Keratinocyte (primary cell): ENCODE results near the gene SLX4IP. TPM values are rescaled to one million over a fixed set of nuclear protein-coding genes. Genes with fewer than 3 reads are reported as not detected.

Experiments
- DNase-seq: peaks from one replicate; pipeline ENCODE4 v3.0.0-alpha.2; 2011; ENCODE audit warnings: low read depth, missing footprints, low spot score
- FAIRE-seq: peaks from 2 replicates; lab custom pipeline; 2011; peaks lifted over from hg19 to GRCh38; lab: Jason Lieb, UNC
- H2AFZ ChIP-seq: 2 replicates; pipeline ENCODE4 v1.6.0; 2012; ENCODE audit warnings: low read length, control low read depth, inconsistent platforms; ENCODE audit not compliant: control insufficient read depth
- H3K27ac ChIP-seq: 2 replicates; pipeline ENCODE4 v1.5.1; 2011; ENCODE audit warnings: low read length; ENCODE audit not compliant: control insufficient read depth, insufficient read depth
- H3K27me3 ChIP-seq: 3 replicates; pipeline ENCODE4 v1.6.0; 2011; ENCODE audit warnings: low read length; ENCODE audit not compliant: control insufficient read depth, insufficient read depth; ENCODE audit errors: extremely low read depth
- H3K36me3 ChIP-seq, 2 experiments: 2 replicates in 1 of 2; 3 replicates in 1 of 2; pipeline ENCODE4 v1.5.1; 2011; ENCODE audit warnings: low read length in 2 of 2, mild to moderate bottlenecking in 1 of 2; ENCODE audit not compliant: control insufficient read depth in 2 of 2, insufficient read depth in 2 of 2; ENCODE audit errors: extremely low read depth in 1 of 2
- H3K4me1 ChIP-seq: 3 replicates; pipeline ENCODE4 v1.5.1; 2011; ENCODE audit warnings: low read length; ENCODE audit not compliant: control insufficient read depth, insufficient read depth; ENCODE audit errors: extremely low read depth
- H3K4me2 ChIP-seq: 3 replicates; pipeline ENCODE4 v1.6.0; 2011; ENCODE audit warnings: low read depth, low read length; ENCODE audit not compliant: control insufficient read depth, insufficient read depth; ENCODE audit errors: extremely low read depth
- H3K4me3 ChIP-seq, 3 experiments: fragments of 200-600 bp in 1 of 3; sonication (generic) in 1 of 3; 2 replicates in 2 of 3; 3 replicates in 1 of 3; pipeline ENCODE4 v1.5.1; 2011 to 2016; ENCODE audit warnings: low read length in 3 of 3, mild to moderate bottlenecking in 3 of 3, control low read depth in 2 of 3, inconsistent platforms in 1 of 3, low read depth in 1 of 3, mixed read lengths in 1 of 3, mixed run types in 1 of 3, moderate library complexity in 1 of 3; ENCODE audit not compliant: control insufficient read depth in 2 of 3, insufficient read depth in 2 of 3; ENCODE audit errors: extremely low read depth in 1 of 3
- H3K79me2 ChIP-seq: 2 replicates; pipeline ENCODE4 v1.6.0; 2012; ENCODE audit warnings: low read length; ENCODE audit not compliant: control insufficient read depth, insufficient read depth
- H3K9ac ChIP-seq: 3 replicates; pipeline ENCODE4 v1.6.0; 2011; ENCODE audit warnings: low read length; ENCODE audit not compliant: control insufficient read depth, insufficient read depth; ENCODE audit errors: extremely low read depth
- H3K9me1 ChIP-seq: 3 replicates; pipeline ENCODE4 v1.6.0; 2011; ENCODE audit warnings: low read length; ENCODE audit not compliant: control insufficient read depth, insufficient read depth; ENCODE audit errors: extremely low read depth
- H3K9me3 ChIP-seq: 2 replicates; pipeline ENCODE4 v1.5.1; 2012; ENCODE audit warnings: low read depth, low read length; ENCODE audit not compliant: control insufficient read depth
- H4K20me1 ChIP-seq: 3 replicates; pipeline ENCODE4 v1.6.0; 2011; ENCODE audit warnings: low read length; ENCODE audit not compliant: control insufficient read depth, insufficient read depth; ENCODE audit errors: extremely low read depth
- CTCF ChIP-seq, 3 experiments: IDR thresholded peaks in 1 of 3; conservative IDR thresholded peaks in 1 of 3; optimal IDR thresholded peaks in 1 of 3; 2 replicates in 2 of 3; 3 replicates in 1 of 3; pipeline versions ENCODE3 to v1.5.1; 2011; ENCODE audit warnings: low read length in 3 of 3, mild to moderate bottlenecking in 3 of 3, moderate library complexity in 2 of 3, control low read depth in 1 of 3, inconsistent platforms in 1 of 3; ENCODE audit not compliant: insufficient read depth in 2 of 3; ENCODE audit errors: extremely low read depth in 1 of 3
- EZH2 ChIP-seq: IDR thresholded peaks from one replicate; pipeline ENCODE4 v1.6.1; 2012; ENCODE audit warnings: inconsistent platforms, mild to moderate bottlenecking, low read length, moderate library complexity
- dilution Hi-C: fragments of 300-500 bp; cut with MboI; formaldehyde crosslinking; loops from one replicate; pipeline ENCODE4 v1.7.0; 2020; ENCODE audit warnings: low sequenced_read_pairs; ENCODE audit not compliant: extremely low pct_ligation_motif_present
- polyA plus RNA-seq, 5 experiments: library from polyadenylated mRNA; depleted of rRNA in 3 of 5; stranded (reverse) in 3 of 5; stranded (forward) in 1 of 5; unstranded in 1 of 5; fragments of >200 nt; gene quantifications; 1 replicate in 1 of 5; 2 replicates in 3 of 5; 3 replicates in 1 of 5; pipeline versions ENCODE4 v1.2.1 to v1.2.3, GENCODE V29; 2011 to 2012; ENCODE audit warnings: missing spikeins in 2 of 5, low read depth in 1 of 5, low replicate concordance in 1 of 5

The SLX4IP gene
- polyA plus RNA-seq, 1 donor (not counting 4 experiments of a cell fraction or from before 2014, with no cell fraction given): 3.0 TPM

DNA sequence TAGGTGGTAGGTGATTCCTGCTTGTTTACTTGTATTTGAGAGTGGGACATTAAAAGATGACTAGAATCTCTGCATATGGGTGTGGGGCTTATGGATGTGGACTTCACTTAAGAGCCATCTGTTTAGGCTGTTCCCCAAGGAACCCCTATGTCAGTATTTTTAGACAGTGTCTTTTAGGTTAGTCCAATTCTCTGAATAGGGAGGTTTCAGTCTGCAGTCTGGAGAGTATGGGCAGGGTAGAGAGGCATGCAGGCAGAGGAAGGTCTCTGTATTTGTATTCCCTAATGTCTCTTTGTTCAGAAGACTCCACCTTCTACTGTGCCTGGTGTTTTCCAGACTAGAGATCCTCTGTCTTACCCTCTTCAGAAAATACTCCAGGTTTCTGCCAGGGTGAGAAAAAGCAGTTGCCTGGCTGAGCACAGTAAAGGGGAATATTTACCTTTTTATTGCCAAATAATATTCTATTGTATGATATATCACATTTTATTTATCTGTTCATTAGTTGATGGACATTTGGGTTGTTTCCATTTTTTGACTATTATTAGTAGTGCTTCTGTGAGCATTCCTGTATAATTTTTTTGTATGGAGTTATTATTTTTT lies 19.1 kb downstream of the SLX4IP start:
- H3K9me1 ChIP-seq: no peaks in the 10 kb centered on the region
- no peaks in the 10 kb centered on the region for H4K20me1 ChIP-seq
- no peak overlapping the region for H3K27ac ChIP-seq
- no peaks in the 10 kb centered on the region for H3K36me3 ChIP-seq
- dilution Hi-C loops: no loop called here
- H3K79me2 ChIP-seq: peaks cover 19% of the 10 kb centered on the region
- H3K4me2 ChIP-seq: no peak overlapping the region
- H3K4me3 ChIP-seq: no peak overlapping the region
- TF ChIP-seq CTCF (optimal IDR thresholded peaks at IDR 0.05 in 1 of 3, IDR thresholded peaks at IDR 0.05 in 1 of 3, conservative IDR thresholded peaks at IDR 0.05 in 1 of 3; ENCODE audit: extremely low read depth in 1 of 3, insufficient read depth in 2 of 3, low read length in 3 of 3) (no peak), EZH2 (no peak)
- no peaks in the 10 kb centered on the region for H3K27me3 ChIP-seq
- no peak overlapping the region for H2AFZ ChIP-seq
- DNase-seq (no peak), FAIRE-seq (no peak)
- peaks cover 2% of the 10 kb centered on the region for H3K4me1 ChIP-seq
- no peak overlapping the region for H3K9ac ChIP-seq
- H3K9me3 ChIP-seq: peaks cover 3% of the 10 kb centered on the region

DNA sequence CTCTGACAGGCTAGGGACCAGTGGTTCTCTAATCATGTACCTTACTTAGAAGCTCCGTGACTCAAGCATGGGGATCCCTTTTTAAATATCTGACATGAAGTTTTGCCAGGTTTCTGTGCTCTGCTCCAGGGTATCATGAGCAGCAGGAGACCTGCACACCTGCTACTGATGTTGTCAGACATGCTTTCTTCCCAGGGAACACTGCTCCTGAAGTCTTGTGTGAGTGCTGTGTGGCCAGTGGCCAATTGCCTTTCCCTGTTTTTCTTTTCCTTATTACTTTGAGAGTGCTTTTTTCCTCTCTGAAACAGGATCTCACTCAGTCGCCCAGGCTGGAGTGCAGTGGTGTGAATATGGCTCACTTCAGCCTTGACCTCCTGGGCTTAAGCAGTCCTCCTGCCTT lies 26.4 kb downstream of the SLX4IP start:
- H4K20me1 ChIP-seq: no peaks in the 10 kb centered on the region
- no peak overlapping the region for H3K27ac ChIP-seq

More for the DNA sequence above, 26.4 kb downstream of the SLX4IP start:
- peaks cover 14% of the 10 kb centered on the region for H3K79me2 ChIP-seq
- no peaks in the 10 kb centered on the region for H3K9me1 ChIP-seq
- no peak overlapping the region for H3K9ac ChIP-seq
- no peaks in the 10 kb centered on the region for H3K36me3 ChIP-seq
- TF ChIP-seq CTCF (optimal IDR thresholded peaks at IDR 0.05 in 1 of 3, IDR thresholded peaks at IDR 0.05 in 1 of 3, conservative IDR thresholded peaks at IDR 0.05 in 1 of 3; ENCODE audit: extremely low read depth in 1 of 3, insufficient read depth in 2 of 3, low read length in 3 of 3) (no peak), EZH2 (no peak)
- H3K27me3 ChIP-seq: no peaks in the 10 kb centered on the region
- no peak for FAIRE-seq
- dilution Hi-C loops: no loop called here
- H3K4me2 ChIP-seq: no peak overlapping the region
- no peak overlapping the region for H2AFZ ChIP-seq
- H3K4me1 ChIP-seq: no peaks in the 10 kb centered on the region
- no peak for DNase-seq
- H3K4me3 ChIP-seq: no peak overlapping the region
- H3K9me3 ChIP-seq: peaks cover 5% of the 10 kb centered on the region
